ENCODE results near the gene SLC35D1.

GRCh38 chr1:67051196-67051595, 2.8 kb downstream of the SLC35D1 start:
- TF ChIP-seq POLR2A (IDR thresholded peaks at IDR 0.05): no peak
- no peak for TF ChIP-seq CTCF (IDR thresholded peaks at IDR 0.05)

Measured in Peyer's patch (tissue), 4 donors.